OCI-LY1 (cell line): ENCODE results near the gene C3.

Experiments
- H2AFZ ChIP-seq: fragments of 200-600 bp; sonication (generic), shearing (Covaris generic); 2 replicates; pipeline ENCODE4 v1.6.0; 2014; ENCODE audit warnings: antibody characterized with exemption, mild to moderate bottlenecking, low read length
- H3F3A ChIP-seq: fragments of 200-600 bp; sonication (generic), shearing (Covaris generic); 2 replicates; pipeline ENCODE4 v1.6.0; 2014; ENCODE audit warnings: mild to moderate bottlenecking, antibody characterized with exemption, low read length, moderate library complexity; ENCODE audit not compliant: insufficient read depth
- H3K27ac ChIP-seq: fragments of 200-600 bp; sonication (generic); 2 replicates; pipeline ENCODE4 v1.5.1; 2014; ENCODE audit warnings: low read length, mixed run types, mild to moderate bottlenecking, low read depth; ENCODE audit not compliant: poor library complexity, severe bottlenecking
- H3K27me3 ChIP-seq: fragments of 200-600 bp; sonication (generic); 2 replicates; pipeline ENCODE4 v1.6.0; 2014; ENCODE audit warnings: antibody characterized with exemption, mild to moderate bottlenecking, low read length, moderate library complexity; ENCODE audit not compliant: insufficient read depth
- H3K36me3 ChIP-seq: fragments of 200-600 bp; sonication (generic); 2 replicates; pipeline ENCODE4 v1.6.1; 2014; ENCODE audit warnings: mild to moderate bottlenecking, antibody characterized with exemption, low read length, moderate library complexity, mixed read lengths; ENCODE audit not compliant: insufficient read depth
- H3K4me1 ChIP-seq: fragments of 200-600 bp; sonication (generic); 2 replicates; pipeline ENCODE4 v1.5.1; 2014; ENCODE audit warnings: mild to moderate bottlenecking, low read length, moderate library complexity; ENCODE audit not compliant: insufficient read depth, severe bottlenecking
- H3K4me2 ChIP-seq: fragments of 200-600 bp; sonication (generic), shearing (Covaris generic); 2 replicates; pipeline ENCODE4 v1.6.1; 2014; ENCODE audit warnings: low read length
- H3K4me3 ChIP-seq: fragments of 200-600 bp; sonication (generic); 2 replicates; pipeline ENCODE4 v1.5.1; 2014; ENCODE audit warnings: low read length, low read depth, mild to moderate bottlenecking, mixed read lengths; ENCODE audit not compliant: poor library complexity, severe bottlenecking
- H3K79me2 ChIP-seq: fragments of 200-600 bp; shearing (Covaris generic); 2 replicates; pipeline ENCODE4 v1.6.1; 2016; ENCODE audit warnings: mixed run types, low read length, mixed read lengths; ENCODE audit not compliant: insufficient read depth
- H3K9ac ChIP-seq: fragments of 200-600 bp; sonication (generic), shearing (Covaris generic); 2 replicates; pipeline ENCODE4 v1.6.1; 2014; ENCODE audit warnings: mild to moderate bottlenecking, low read length, mixed read lengths
- H3K9me2 ChIP-seq: fragments of 200-600 bp; sonication (generic), shearing (Covaris generic); 2 replicates; pipeline ENCODE4 v1.6.1; 2014; ENCODE audit warnings: low read depth, mild to moderate bottlenecking, low read length, mixed read lengths
- H3K9me3 ChIP-seq: fragments of 200-600 bp; shearing (Covaris generic); 2 replicates; pipeline ENCODE4 v1.6.1; 2014; ENCODE audit warnings: low read length, mixed read lengths
- H4K20me1 ChIP-seq: fragments of 200-600 bp; sonication (generic), shearing (Covaris generic); 2 replicates; pipeline ENCODE4 v1.6.0; 2016; ENCODE audit warnings: mild to moderate bottlenecking, low read length; ENCODE audit not compliant: insufficient read depth
- EZH2 ChIP-seq: fragments of 200-600 bp; sonication (generic), shearing (Covaris generic); IDR thresholded peaks from 2 replicates; pipeline ENCODE4 v1.8.0; 2017; ENCODE audit warnings: borderline replicate concordance, mixed run types, mild to moderate bottlenecking, antibody characterized with exemption, low read length, moderate library complexity, mixed read lengths
- TF ChIP-seq, protein P1 (sequence below): fragments of 200-600 bp; sonication (generic), shearing (Covaris generic); IDR thresholded peaks from 2 replicates; pipeline ENCODE4 v1.5.1; 2017; ENCODE audit warnings: mild to moderate bottlenecking, antibody characterized with exemption, low read length, moderate library complexity, mixed read lengths

C3 gene

DNA sequence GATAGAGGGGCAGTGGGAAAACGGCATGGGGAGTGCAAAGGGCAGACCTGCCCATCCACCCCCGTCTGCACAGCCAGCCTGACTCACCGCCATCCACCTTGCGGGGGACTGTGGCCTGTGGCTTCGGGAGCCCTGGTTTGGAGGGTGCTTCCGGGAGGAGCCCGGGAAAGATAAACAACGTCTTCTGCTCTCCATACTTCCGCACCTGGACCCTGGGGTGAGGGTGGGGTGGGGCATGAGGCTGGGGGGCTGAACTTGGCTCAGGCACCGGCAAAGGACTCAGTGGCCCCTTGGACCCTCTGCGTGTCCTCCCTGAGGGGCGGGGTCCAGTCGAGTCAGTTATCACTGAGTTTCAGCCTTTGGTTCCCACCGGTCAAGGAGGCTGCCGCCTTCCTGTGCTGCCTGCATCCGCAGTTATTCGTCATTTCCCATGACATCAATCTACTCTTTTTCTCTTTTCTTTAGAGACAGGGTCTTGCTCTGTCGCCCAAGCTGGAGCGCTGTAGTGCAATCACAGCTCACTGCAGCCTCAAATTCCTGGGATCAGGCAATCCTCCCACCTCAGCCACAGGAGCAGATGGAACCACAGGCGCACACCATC lies 13.7 kb upstream of the C3 start:
- H3K4me3 ChIP-seq = no peak overlapping the region
- no peaks in the 10 kb centered on the region for H3K79me2 ChIP-seq
- no peaks in the 10 kb centered on the region for H4K20me1 ChIP-seq
- H3K27me3 ChIP-seq = no peaks in the 10 kb centered on the region
- H3K4me2 ChIP-seq = no peak overlapping the region
- H3K27ac ChIP-seq = no peak overlapping the region
- no peak overlapping the region for H3K9ac ChIP-seq
- no peaks in the 10 kb centered on the region; the same call in 1 of the 2 replicates for H3K36me3 ChIP-seq
- TF ChIP-seq, protein P1, sequence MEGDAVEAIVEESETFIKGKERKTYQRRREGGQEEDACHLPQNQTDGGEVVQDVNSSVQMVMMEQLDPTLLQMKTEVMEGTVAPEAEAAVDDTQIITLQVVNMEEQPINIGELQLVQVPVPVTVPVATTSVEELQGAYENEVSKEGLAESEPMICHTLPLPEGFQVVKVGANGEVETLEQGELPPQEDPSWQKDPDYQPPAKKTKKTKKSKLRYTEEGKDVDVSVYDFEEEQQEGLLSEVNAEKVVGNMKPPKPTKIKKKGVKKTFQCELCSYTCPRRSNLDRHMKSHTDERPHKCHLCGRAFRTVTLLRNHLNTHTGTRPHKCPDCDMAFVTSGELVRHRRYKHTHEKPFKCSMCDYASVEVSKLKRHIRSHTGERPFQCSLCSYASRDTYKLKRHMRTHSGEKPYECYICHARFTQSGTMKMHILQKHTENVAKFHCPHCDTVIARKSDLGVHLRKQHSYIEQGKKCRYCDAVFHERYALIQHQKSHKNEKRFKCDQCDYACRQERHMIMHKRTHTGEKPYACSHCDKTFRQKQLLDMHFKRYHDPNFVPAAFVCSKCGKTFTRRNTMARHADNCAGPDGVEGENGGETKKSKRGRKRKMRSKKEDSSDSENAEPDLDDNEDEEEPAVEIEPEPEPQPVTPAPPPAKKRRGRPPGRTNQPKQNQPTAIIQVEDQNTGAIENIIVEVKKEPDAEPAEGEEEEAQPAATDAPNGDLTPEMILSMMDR = no peak
- TF ChIP-seq EZH2 = no peak
- no peak overlapping the region for H2AFZ ChIP-seq
- H3F3A ChIP-seq = peaks cover 7% of the 10 kb centered on the region; the same call in 1 of the 2 replicates
- H3K4me1 ChIP-seq = peaks cover 28% of the 10 kb centered on the region
- no peaks in the 10 kb centered on the region for H3K9me3 ChIP-seq
- H3K9me2 ChIP-seq = no peaks in the 10 kb centered on the region

DNA sequence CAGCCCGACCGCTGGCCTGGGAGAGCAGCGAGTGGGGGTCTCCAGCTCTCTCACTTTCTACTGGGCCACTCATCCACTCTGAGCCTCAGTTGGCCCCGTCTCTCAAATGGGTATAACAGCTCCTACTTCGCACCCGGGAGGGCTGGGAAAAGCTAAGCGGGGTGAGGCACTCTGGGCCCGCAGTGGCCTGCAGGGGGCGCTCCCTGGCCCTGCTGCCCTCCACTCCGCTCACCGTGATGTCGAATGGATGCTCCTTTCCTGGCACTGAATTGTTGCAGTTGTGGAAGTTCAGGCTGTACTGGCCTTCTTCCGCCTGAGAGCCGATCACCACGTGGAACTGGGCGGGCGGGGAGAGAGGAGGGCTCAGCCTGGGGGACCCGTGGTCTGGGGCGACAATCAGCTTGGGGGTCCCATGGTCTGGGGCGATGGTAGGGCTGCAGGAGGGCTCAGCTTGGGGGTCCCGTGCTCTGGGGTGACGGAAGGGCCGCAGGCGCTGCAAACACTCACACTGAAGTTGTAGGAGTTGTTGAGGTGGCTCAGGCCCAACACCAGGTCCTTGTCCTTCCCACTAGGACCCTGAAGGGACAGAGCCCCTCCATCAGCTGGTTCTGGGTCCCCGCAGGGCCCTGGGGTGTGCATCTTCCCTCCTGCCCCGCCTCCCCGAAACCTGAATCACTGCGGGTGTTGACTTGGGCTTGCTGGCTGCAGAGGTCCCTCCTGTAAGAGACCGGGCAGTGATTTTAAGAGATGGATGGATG lies 13.1 kb upstream of the C3 start:
- no peaks in the 10 kb centered on the region; the same call in 1 of the 2 replicates for H3K36me3 ChIP-seq
- H3K27ac ChIP-seq = no peak overlapping the region
- no peak overlapping the region for H3K4me3 ChIP-seq
- no peak overlapping the region for H3K4me2 ChIP-seq
- H3K79me2 ChIP-seq = no peaks in the 10 kb centered on the region
- TF ChIP-seq, protein P1 = peak; percentile 60
- no peak for TF ChIP-seq EZH2
- no peaks in the 10 kb centered on the region for H3K27me3 ChIP-seq
- H3K4me1 ChIP-seq = peaks cover 25% of the 10 kb centered on the region
- H3K9ac ChIP-seq = no peak overlapping the region
- H3K9me3 ChIP-seq = no peaks in the 10 kb centered on the region
- H4K20me1 ChIP-seq = no peaks in the 10 kb centered on the region
- no peak overlapping the region for H2AFZ ChIP-seq
- H3F3A ChIP-seq = peaks cover 4% of the 10 kb centered on the region; the same call in 1 of the 2 replicates
- H3K9me2 ChIP-seq = no peaks in the 10 kb centered on the region

DNA sequence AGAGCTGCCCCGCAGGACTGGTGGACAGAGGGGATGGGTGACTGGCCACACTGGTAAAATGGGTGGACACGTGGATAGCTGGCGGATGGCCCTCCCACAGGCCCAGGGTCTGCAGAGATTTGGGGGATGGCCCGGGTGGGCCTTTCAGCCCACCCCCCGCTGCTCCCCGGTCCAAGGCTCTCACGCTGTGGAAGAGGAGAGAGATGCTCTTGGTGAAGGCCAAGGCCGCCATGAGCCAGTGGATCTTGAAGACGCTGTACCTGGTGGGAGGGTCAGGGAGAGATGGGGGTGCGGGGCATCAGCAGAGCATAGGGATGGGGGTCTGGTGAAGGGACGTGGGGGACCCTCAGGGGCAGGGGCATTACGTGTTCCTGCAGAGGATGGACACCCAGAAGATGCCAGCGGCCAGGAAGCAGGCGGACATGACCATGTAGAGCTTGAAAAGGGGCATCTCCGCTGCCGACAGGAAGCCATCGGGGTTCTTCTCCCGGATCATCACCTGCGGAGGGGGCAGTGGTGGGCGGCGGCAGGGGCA lies 12.4 kb upstream of the C3 start:
- Histone ChIP-seq H3K4me1 (peaks cover 25% of the 10 kb centered on the region), H3K9me2 (no peaks in the 10 kb centered on the region), H3K9ac (no peak overlapping the region), H3K36me3 (no peaks in the 10 kb centered on the region; the same call in 1 of the 2 replicates), H3K27ac (no peak overlapping the region), H3K27me3 (no peaks in the 10 kb centered on the region), H3K9me3 (no peaks in the 10 kb centered on the region), H3K4me2 (no peak overlapping the region), H4K20me1 (no peaks in the 10 kb centered on the region), H3K79me2 (no peaks in the 10 kb centered on the region), H2AFZ (no peak overlapping the region), H3K4me3 (no peak overlapping the region), H3F3A (no peaks in the 10 kb centered on the region)
- no peak for TF ChIP-seq EZH2
- TF ChIP-seq, protein P1 = no peak
